K562 (cell line): ENCODE data around the gene GNG7. TPM values are rescaled to one million over a fixed set of nuclear protein-coding genes. Genes with fewer than 3 reads are reported as not detected.

Experiments used
- ATAC-seq: fragments of 200-7000 bp; cut with Tn5 transposase; 3 replicates; pipeline ENCODE4 v1.9.1; 2020; ENCODE audit warnings: moderate library complexity
- BruUV-seq: library from RNA; stranded (reverse); fragments of 400-500 nt; replicated peaks from 2 replicates; lab custom pipeline; 2021; lab: Mats Ljungman, UMichigan
- CTCF ChIA-PET: fragments of 300-600 bp; formaldehyde crosslinking; extraction: SDS; loops from one replicate; lab custom pipeline; 2021; ENCODE audit warnings: low intra/inter-chr PET ratio; lab: Yijun Ruan, JAX
- POLR2A ChIA-PET: fragments of 300-600, 350-650 bp; sonication (Branson Sonifier 250); formaldehyde crosslinking; extraction: SDS; loops from one replicate; lab custom pipeline; 2021; ENCODE audit warnings: antibody characterized with exemption, inconsistent platforms; lab: Yijun Ruan, JAX
- DNase-seq, 4 experiments: peaks; one replicate each; pipeline versions ENCODE4 v3.0.0 to v3.0.0-alpha.2; 2011 to 2018; ENCODE audit warnings: low spot score in 3 of 4, mixed read lengths in 3 of 4; ENCODE audit errors: extremely low read depth in 1 of 4
- FAIRE-seq: peaks from 2 replicates; lab custom pipeline; 2011; peaks lifted over from hg19 to GRCh38; lab: Jason Lieb, UNC
- H2AFZ ChIP-seq: 2 replicates; pipeline ENCODE4 v1.6.0; 2011; ENCODE audit warnings: low read depth, low read length, control low read depth, inconsistent platforms
- H3K27ac ChIP-seq: fragments of 200-600 bp; 3 replicates; pipeline ENCODE4 v1.8.0; 2011; ENCODE audit warnings: low read depth, mild to moderate bottlenecking, control low read depth, inconsistent platforms, low read length, moderate library complexity, mixed read lengths; ENCODE audit errors: extremely low read depth
- H3K27me3 ChIP-seq, 2 experiments: fragments of 300-600 bp in 1 of 2; 2 replicates in 1 of 2; 3 replicates in 1 of 2; pipeline versions ENCODE4 v1.6.0 to v1.8.0; 2011; ENCODE audit warnings: inconsistent platforms in 2 of 2, low read length in 2 of 2, mild to moderate bottlenecking in 1 of 2, mixed read lengths in 1 of 2, moderate library complexity in 1 of 2; ENCODE audit not compliant: control insufficient read depth in 2 of 2, insufficient read depth in 2 of 2
- H3K36me3 ChIP-seq: fragments of 300-600 bp; 3 replicates; pipeline ENCODE4 v1.8.0; 2011; ENCODE audit warnings: mild to moderate bottlenecking, low read length, inconsistent platforms; ENCODE audit not compliant: control insufficient read depth, insufficient read depth
- H3K4me1 ChIP-seq, 2 experiments: fragments of 200-600 bp in 1 of 2; replicated peaks in 1 of 2; 2 replicates in 1 of 2; 3 replicates in 1 of 2; pipeline versions ENCODE4 v1.5.1 to v1.8.0; 2011; ENCODE audit warnings: inconsistent platforms in 2 of 2, low read length in 2 of 2, mild to moderate bottlenecking in 1 of 2, mixed read lengths in 1 of 2, moderate library complexity in 1 of 2; ENCODE audit not compliant: control insufficient read depth in 2 of 2, insufficient read depth in 2 of 2
- H3K4me2 ChIP-seq: 2 replicates; pipeline ENCODE4 v1.6.1; 2011; ENCODE audit warnings: low read length, control low read depth, inconsistent platforms, mixed read lengths; ENCODE audit not compliant: insufficient read depth
- H3K4me3 ChIP-seq: fragments of 200-600 bp; sonication (generic), shearing (Covaris generic); 2 replicates; pipeline ENCODE4 v1.5.1; 2016; ENCODE audit warnings: control low read depth, inconsistent platforms
- H3K79me2 ChIP-seq: fragments of 200-600 bp; 3 replicates; pipeline ENCODE4 v1.8.0; 2011; ENCODE audit warnings: low read length, inconsistent platforms; ENCODE audit not compliant: control insufficient read depth, insufficient read depth
- H3K9ac ChIP-seq, 2 experiments: 2 replicates each; pipeline versions ENCODE4 v1.6.0 to v1.6.1; 2011; ENCODE audit warnings: low read depth in 2 of 2, low read length in 2 of 2, control low read depth in 1 of 2, inconsistent platforms in 1 of 2, mild to moderate bottlenecking in 1 of 2, mixed read lengths in 1 of 2; ENCODE audit not compliant: insufficient read depth in 1 of 2
- H3K9me1 ChIP-seq: one replicate; pipeline ENCODE4 v1.6.0; 2011; ENCODE audit warnings: inconsistent platforms, mild to moderate bottlenecking, low read length, moderate library complexity; ENCODE audit not compliant: control insufficient read depth, insufficient read depth
- H3K9me3 ChIP-seq: replicated peaks from 2 replicates; pipeline ENCODE4 v1.5.1; 2011; ENCODE audit warnings: low read depth, low read length, inconsistent platforms; ENCODE audit not compliant: control insufficient read depth, insufficient read depth
- H4K20me1 ChIP-seq: replicated peaks from 2 replicates; pipeline ENCODE4 v1.6.1; 2011; ENCODE audit warnings: low read length, inconsistent platforms, mixed read lengths; ENCODE audit not compliant: control insufficient read depth, insufficient read depth
- CBX1 ChIP-seq: sonication (generic); IDR thresholded peaks from 2 replicates; pipeline ENCODE4 v1.6.1; 2016; ENCODE audit warnings: antibody characterized with exemption, low read depth, mild to moderate bottlenecking
- FOSL1 ChIP-seq: fragments of 200-800 bp; sonication (Bioruptor generic); conservative IDR thresholded peaks from 2 replicates; pipeline ENCODE4 v1.6.1; 2016; ENCODE audit warnings: missing genetic modification characterization, missing compliant biosample characterization
- NR2C1 ChIP-seq, 2 experiments: fragments of 450-650 bp; IDR thresholded peaks; 2 replicates each; pipeline ENCODE4 v1.6.1; 2017; ENCODE audit warnings: mild to moderate bottlenecking in 2 of 2, antibody characterized with exemption in 1 of 2, inconsistent platforms in 1 of 2, missing compliant biosample characterization in 1 of 2, missing genetic modification characterization in 1 of 2
- POLR2G ChIP-seq: fragments of 200-400 bp; formaldehyde crosslinking; IDR thresholded peaks from 2 replicates; pipeline ENCODE4 v1.6.1; 2017; ENCODE audit warnings: low read depth, mild to moderate bottlenecking, antibody characterized with exemption, low read length, moderate library complexity
- POLR2H ChIP-seq: IDR thresholded peaks from 2 replicates; pipeline ENCODE4 v1.6.1; 2016; ENCODE audit warnings: missing genetic modification characterization, low read depth, mild to moderate bottlenecking, control low read depth, missing compliant biosample characterization, moderate library complexity
- RAD51 ChIP-seq: fragments of 450-650 bp; IDR thresholded peaks from 2 replicates; pipeline ENCODE4 v1.7.1; 2016; ENCODE audit warnings: low read depth, mild to moderate bottlenecking, borderline replicate concordance
- RBM22 ChIP-seq: fragments of 200-400 bp; formaldehyde crosslinking; IDR thresholded peaks from 2 replicates; pipeline ENCODE4 v1.6.1; 2018; ENCODE audit warnings: low read length, low read depth; ENCODE audit not compliant: poor library complexity, severe bottlenecking
- RNF2 ChIP-seq: sonication (generic); IDR thresholded peaks from 2 replicates; pipeline ENCODE4 v1.6.1; 2016
- ZC3H4 ChIP-seq: sonication (generic); formaldehyde crosslinking; IDR thresholded peaks from 2 replicates; pipeline ENCODE4 v1.9.0; 2021; ENCODE audit warnings: missing genetic modification reagents, borderline replicate concordance
- ZKSCAN8 ChIP-seq: fragments of 200-800 bp; sonication (Bioruptor generic); IDR thresholded peaks from 2 replicates; pipeline ENCODE4 v1.6.1; 2016; ENCODE audit warnings: missing genetic modification characterization, missing compliant biosample characterization
- ZNF12 ChIP-seq: sonication (generic); formaldehyde crosslinking; IDR thresholded peaks from 2 replicates; pipeline ENCODE4 v1.4.0; 2020; ENCODE audit warnings: mild to moderate bottlenecking, missing genetic modification reagents
- ZNF695 ChIP-seq: fragments of 450-650 bp; formaldehyde crosslinking; IDR thresholded peaks from 2 replicates; pipeline ENCODE4 v1.4.0; 2020; ENCODE audit warnings: mild to moderate bottlenecking, moderate library complexity
- WGBS: fragments of 100-300 bp; shearing (Covaris generic); methylation state at CpG from one replicate; pipeline ENCODE4 v1.1.6; 2016; ENCODE audit warnings: low coverage, mixed read lengths; ENCODE audit not compliant: insufficient coverage; ENCODE audit errors: missing lambda C conversion rate; 5-methylcytosine and 5-hydroxymethylcytosine counted together
- in situ Hi-C: fragments of 300-500 bp; cut with MboI; formaldehyde crosslinking; loops from 4 replicates; pipeline ENCODE4 v1.15.0; 2018; ENCODE audit warnings: inconsistent platforms, mixed read lengths
- intact Hi-C: fragments of 100-400 bp; cut with micrococcal nuclease; formaldehyde crosslinking; loops from 2 replicates; pipeline ENCODE4 v1.14.2; 2022
- polyA plus RNA-seq, 8 experiments: library from polyadenylated mRNA; depleted of rRNA in 4 of 8; stranded (reverse) in 5 of 8; unstranded in 3 of 8; fragments of >200 nt; fragmentation: Nextera tagmentation in 2 of 8; fragmentation: Illumina TruSeq in 1 of 8; extraction: Ambion mirVana in 2 of 8; extraction: Trizol in 1 of 8; gene quantifications; 2 replicates each; pipeline versions ENCODE4 v1.2.1 to v1.2.3, GENCODE V29; 2011 to 2014; ENCODE audit warnings: inconsistent platforms in 1 of 8, missing spikeins in 1 of 8
- total RNA-seq, 7 experiments: library from RNA; depleted of rRNA in 6 of 7; stranded (reverse); fragments of >200 nt in 6 of 7; fragmentation: Illumina TruSeq in 2 of 7; extraction: Trizol in 2 of 7; gene quantifications; 2 replicates each; pipeline versions ENCODE4 v1.2.1 to v1.2.3, GENCODE V29; 2011 to 2021; ENCODE audit warnings: low replicate concordance in 1 of 7
- TF ChIP-seq, protein P1 (sequence below): fragments of 450-650 bp; formaldehyde crosslinking; IDR thresholded peaks from 2 replicates; pipeline ENCODE4 v1.4.0; 2022; ENCODE audit warnings: missing genetic modification characterization
- TF ChIP-seq, protein P2 (sequence below): fragments of 250-450 bp; sonication (Bioruptor Pico); IDR thresholded peaks from 2 replicates; pipeline ENCODE4 v1.4.0; 2020

GNG7 gene
- total and polyA plus RNA-seq, 9 of the 15 experiments (the other 6 are each of a cell fraction or from before 2014, with no cell fraction given), result 0.01 to 0.20 (median 0.06) TPM; not detected in 1

DNA sequence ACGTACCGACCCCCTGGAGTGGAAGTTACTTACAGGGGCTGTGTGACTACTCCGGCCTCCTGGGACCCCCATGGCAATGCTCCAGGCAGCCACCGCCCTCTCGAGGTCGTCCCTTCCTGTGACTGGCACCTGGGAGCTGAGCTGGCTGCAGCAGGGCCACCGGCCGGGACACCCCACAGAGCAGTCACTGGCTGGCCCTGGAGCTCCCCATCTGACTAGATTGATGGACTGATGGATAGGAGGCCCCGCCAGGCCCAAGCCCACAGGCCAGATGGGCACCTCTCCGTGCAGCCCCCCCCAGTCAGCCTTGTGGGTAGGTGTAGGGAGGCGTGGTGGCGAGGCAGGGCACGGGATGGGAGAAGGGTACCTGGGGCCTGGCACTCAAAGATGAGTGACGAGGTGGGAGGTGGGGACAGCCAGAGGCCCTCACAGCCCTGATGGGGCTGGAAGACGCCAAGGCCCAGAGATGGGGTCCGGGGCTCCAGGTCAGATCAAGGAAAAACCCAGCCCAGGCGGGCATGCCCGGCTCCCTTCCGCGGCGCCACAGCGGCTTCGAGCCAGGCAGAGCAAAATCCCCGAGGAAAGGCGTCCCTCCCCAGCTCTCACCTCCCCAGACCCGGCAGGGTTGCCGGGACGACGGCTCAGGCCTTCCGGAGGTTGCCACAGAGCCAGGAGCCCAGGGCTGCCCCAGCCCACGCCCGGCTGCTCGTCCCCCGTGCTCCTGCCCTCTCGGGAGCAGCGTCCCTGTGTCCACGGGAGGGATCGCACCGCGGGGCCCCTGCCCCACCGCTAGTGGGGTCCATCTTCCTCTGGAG is 28.9 kb upstream of the GNG7 start:
- peaks cover 16% of the 10 kb centered on the region for H3K79me2 ChIP-seq
- peak; percentile 32 for ATAC-seq
- no peak for TF ChIP-seq NR2C1 (IDR thresholded peaks at IDR 0.05)
- TF ChIP-seq NR2C1 (tag; IDR thresholded peaks at IDR 0.05), result no peak
- TF ChIP-seq, protein P1, sequence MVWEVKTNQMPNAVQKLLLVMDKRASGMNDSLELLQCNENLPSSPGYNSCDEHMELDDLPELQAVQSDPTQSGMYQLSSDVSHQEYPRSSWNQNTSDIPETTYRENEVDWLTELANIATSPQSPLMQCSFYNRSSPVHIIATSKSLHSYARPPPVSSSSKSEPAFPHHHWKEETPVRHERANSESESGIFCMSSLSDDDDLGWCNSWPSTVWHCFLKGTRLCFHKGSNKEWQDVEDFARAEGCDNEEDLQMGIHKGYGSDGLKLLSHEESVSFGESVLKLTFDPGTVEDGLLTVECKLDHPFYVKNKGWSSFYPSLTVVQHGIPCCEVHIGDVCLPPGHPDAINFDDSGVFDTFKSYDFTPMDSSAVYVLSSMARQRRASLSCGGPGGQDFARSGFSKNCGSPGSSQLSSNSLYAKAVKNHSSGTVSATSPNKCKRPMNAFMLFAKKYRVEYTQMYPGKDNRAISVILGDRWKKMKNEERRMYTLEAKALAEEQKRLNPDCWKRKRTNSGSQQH (CRISPR knock-in tag), result no peak
- TF ChIP-seq ZNF695 (CRISPR knock-in tag), result no peak
- TF ChIP-seq FOSL1 (tag), result no peak
- 0 out of 2 replicates have a peak, but pooled peaks have one; percentile 19 for TF ChIP-seq CBX1
- no peak for TF ChIP-seq ZKSCAN8 (CRISPR knock-in tag)
- peak; percentile 87 for TF ChIP-seq RBM22
- TF ChIP-seq ZC3H4 (CRISPR knock-in tag), result no peak
- TF ChIP-seq RNF2, result no peak
- TF ChIP-seq, protein P2, sequence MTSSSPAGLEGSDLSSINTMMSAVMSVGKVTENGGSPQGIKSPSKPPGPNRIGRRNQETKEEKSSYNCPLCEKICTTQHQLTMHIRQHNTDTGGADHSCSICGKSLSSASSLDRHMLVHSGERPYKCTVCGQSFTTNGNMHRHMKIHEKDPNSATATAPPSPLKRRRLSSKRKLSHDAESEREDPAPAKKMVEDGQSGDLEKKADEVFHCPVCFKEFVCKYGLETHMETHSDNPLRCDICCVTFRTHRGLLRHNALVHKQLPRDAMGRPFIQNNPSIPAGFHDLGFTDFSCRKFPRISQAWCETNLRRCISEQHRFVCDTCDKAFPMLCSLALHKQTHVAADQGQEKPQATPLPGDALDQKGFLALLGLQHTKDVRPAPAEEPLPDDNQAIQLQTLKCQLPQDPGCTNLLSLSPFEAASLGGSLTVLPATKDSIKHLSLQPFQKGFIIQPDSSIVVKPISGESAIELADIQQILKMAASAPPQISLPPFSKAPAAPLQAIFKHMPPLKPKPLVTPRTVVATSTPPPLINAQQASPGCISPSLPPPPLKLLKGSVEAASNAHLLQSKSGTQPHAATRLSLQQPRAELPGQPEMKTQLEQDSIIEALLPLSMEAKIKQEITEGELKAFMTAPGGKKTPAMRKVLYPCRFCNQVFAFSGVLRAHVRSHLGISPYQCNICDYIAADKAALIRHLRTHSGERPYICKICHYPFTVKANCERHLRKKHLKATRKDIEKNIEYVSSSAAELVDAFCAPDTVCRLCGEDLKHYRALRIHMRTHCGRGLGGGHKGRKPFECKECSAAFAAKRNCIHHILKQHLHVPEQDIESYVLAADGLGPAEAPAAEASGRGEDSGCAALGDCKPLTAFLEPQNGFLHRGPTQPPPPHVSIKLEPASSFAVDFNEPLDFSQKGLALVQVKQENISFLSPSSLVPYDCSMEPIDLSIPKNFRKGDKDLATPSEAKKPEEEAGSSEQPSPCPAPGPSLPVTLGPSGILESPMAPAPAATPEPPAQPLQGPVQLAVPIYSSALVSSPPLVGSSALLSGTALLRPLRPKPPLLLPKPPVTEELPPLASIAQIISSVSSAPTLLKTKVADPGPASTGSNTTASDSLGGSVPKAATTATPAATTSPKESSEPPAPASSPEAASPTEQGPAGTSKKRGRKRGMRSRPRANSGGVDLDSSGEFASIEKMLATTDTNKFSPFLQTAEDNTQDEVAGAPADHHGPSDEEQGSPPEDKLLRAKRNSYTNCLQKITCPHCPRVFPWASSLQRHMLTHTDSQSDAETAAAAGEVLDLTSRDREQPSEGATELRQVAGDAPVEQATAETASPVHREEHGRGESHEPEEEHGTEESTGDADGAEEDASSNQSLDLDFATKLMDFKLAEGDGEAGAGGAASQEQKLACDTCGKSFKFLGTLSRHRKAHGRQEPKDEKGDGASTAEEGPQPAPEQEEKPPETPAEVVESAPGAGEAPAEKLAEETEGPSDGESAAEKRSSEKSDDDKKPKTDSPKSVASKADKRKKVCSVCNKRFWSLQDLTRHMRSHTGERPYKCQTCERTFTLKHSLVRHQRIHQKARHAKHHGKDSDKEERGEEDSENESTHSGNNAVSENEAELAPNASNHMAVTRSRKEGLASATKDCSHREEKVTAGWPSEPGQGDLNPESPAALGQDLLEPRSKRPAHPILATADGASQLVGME, result no peak
- no peak for TF ChIP-seq RAD51
- TF ChIP-seq POLR2H (tag), result no peak
- no peak for TF ChIP-seq ZNF12
- peak; percentile 82 for TF ChIP-seq POLR2G

More for the DNA sequence above, 28.9 kb upstream of the GNG7 start:
- CTCF ChIA-PET, result no interaction called here
- 91% methylated on average over 36 of the region's 41 CpGs for WGBS
- POLR2A ChIA-PET, result interaction anchor here (0.6 to 2.2 kb wide), 3 partner anchors 10 to 219 kb away, joined by 3 to 8 read pairs (median 3); no protein-coding TSS in a partner anchor
- intact Hi-C loops (no loop called here), in situ Hi-C loops (no loop called here)
- Histone ChIP-seq H3K36me3 (peaks cover 51% of the 10 kb centered on the region), H3K4me2 (no peak overlapping the region), H3K9me3 (0 out of 2 replicates have a peak, but pooled peaks cover 2% of the 10 kb centered on the region), H3K9me1 (peaks cover 6% of the 10 kb centered on the region), H4K20me1 (peaks cover 31% of the 10 kb centered on the region), H3K9ac (no peak overlapping the region; a peak in 1 of 4 replicates), H3K4me1 (peaks cover 0 to 62% of the 10 kb centered on the region in 2 experiments; a peak in 2 of 5 replicates), H3K4me3 (no peak overlapping the region), H3K27me3 (peaks cover 0 to 10% of the 10 kb centered on the region in 2 experiments; a peak in 2 of 5 replicates), H3K27ac (no peak overlapping the region), H2AFZ (no peak overlapping the region)
- BruUV-seq, result no TSS peak
- no peak for DNase-seq
- FAIRE-seq, result no peak
